ENCODE results near the gene SHANK2.
"Not testable (repeated sequence)": the region's sequence is repeated elsewhere in the genome, so short reads cannot be mapped to it uniquely, and the experiment has no call there.

SHANK2 gene

GRCh38 chr11:71236836-71237475 is 15.4 kb downstream of the SHANK2 start:
- H3K27ac ChIP-seq (ENCODE audit: low read depth, low read length), result no peak overlapping the region
- H3K79me2 ChIP-seq (ENCODE audit: control insufficient read depth, insufficient read depth, low read length), result peaks cover 2% of the 10 kb centered on the region
- H3K4me2 ChIP-seq (ENCODE audit: low read length), result no peak overlapping the region
- no peaks in the 10 kb centered on the region for H3K27me3 ChIP-seq (ENCODE audit: insufficient read depth, low read length, poor library complexity)
- no peak overlapping the region for H4K5ac ChIP-seq (ENCODE audit: low read length)
- H3K23ac ChIP-seq (ENCODE audit: low read length), result no peak overlapping the region
- H3K4me1 ChIP-seq (ENCODE audit: control insufficient read depth, low read depth, low read length), result peaks cover 3% of the 10 kb centered on the region
- H3K56ac ChIP-seq (ENCODE audit: low read length), result no peak overlapping the region
- no peak overlapping the region for H3K9ac ChIP-seq (ENCODE audit: low read length)
- WGBS (ENCODE audit: extremely low coverage, insufficient coverage, low lambda C conversion rate), result no CpG with 5 or more reads among the region's 12 CpGs
- no peak overlapping the region for H4K8ac ChIP-seq (ENCODE audit: low read depth, low read length)
- H2AK5ac ChIP-seq (ENCODE audit: low read length), result no peak overlapping the region
- H3K4ac ChIP-seq (ENCODE audit: low read depth, low read length), result no peak overlapping the region
- H3K4me3 ChIP-seq (ENCODE audit: low read length), result no peak overlapping the region
- H2BK15ac ChIP-seq (replicated peaks; ENCODE audit: low read depth), result no peak overlapping the region
- H2BK120ac ChIP-seq (ENCODE audit: low read depth, low read length), result no peak overlapping the region
- H3K18ac ChIP-seq (ENCODE audit: low read length), result no peak overlapping the region
- H3K36me3 ChIP-seq (ENCODE audit: control insufficient read depth, insufficient read depth, low read length), result no peaks in the 10 kb centered on the region
- H3K79me1 ChIP-seq (ENCODE audit: low read length), result peaks cover 6% of the 10 kb centered on the region
- no peak overlapping the region for H2BK5ac ChIP-seq (ENCODE audit: low read length)
- no peak for DNase-seq

DNA sequence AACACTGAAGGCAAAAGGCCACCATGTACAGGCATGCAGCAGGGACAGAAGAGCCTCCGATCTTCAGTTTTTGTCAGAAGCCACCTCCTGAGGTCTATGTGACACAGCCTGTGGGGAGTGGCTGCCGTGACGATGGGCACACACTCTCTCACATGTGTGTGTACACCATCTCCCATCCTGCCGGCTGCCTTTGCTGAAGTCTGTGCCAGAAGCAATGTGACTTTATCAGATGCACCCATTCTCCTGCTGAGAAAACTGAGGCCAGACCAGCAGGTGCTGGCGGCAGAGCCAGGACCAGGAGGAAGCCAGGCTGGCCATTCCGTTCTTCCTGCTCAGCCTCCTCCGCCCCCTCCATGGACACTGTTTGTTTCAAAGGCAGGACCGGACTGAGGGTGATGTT is 16.7 kb downstream of the SHANK2 start:
- no peak overlapping the region for H3K18ac ChIP-seq (ENCODE audit: low read length)
- H2AK5ac ChIP-seq (ENCODE audit: low read length), result no peak overlapping the region
- no peak overlapping the region for H4K5ac ChIP-seq (ENCODE audit: low read length)
- no peak overlapping the region for H3K4ac ChIP-seq (ENCODE audit: low read depth, low read length)
- no peaks in the 10 kb centered on the region for H3K4me1 ChIP-seq (ENCODE audit: control insufficient read depth, low read depth, low read length)
- no peaks in the 10 kb centered on the region for H3K36me3 ChIP-seq (ENCODE audit: control insufficient read depth, insufficient read depth, low read length)
- H3K27me3 ChIP-seq (ENCODE audit: insufficient read depth, low read length, poor library complexity), result no peaks in the 10 kb centered on the region
- H3K4me3 ChIP-seq (ENCODE audit: low read length), result no peak overlapping the region
- no peak overlapping the region for H3K27ac ChIP-seq (ENCODE audit: low read depth, low read length)
- no peak overlapping the region for H3K23ac ChIP-seq (ENCODE audit: low read length)
- no peak overlapping the region for H3K9ac ChIP-seq (ENCODE audit: low read length)
- H4K8ac ChIP-seq (ENCODE audit: low read depth, low read length), result no peak overlapping the region
- no peak overlapping the region for H3K56ac ChIP-seq (ENCODE audit: low read length)
- no peak overlapping the region for H2BK15ac ChIP-seq (replicated peaks; ENCODE audit: low read depth)
- no peak overlapping the region for H3K4me2 ChIP-seq (ENCODE audit: low read length)
- no peak for DNase-seq
- peaks cover 2% of the 10 kb centered on the region for H3K79me1 ChIP-seq (ENCODE audit: low read length)
- no CpG with 5 or more reads among the region's 8 CpGs for WGBS (ENCODE audit: extremely low coverage, insufficient coverage, low lambda C conversion rate)
- no peaks in the 10 kb centered on the region for H3K79me2 ChIP-seq (ENCODE audit: control insufficient read depth, insufficient read depth, low read length)
- H2BK120ac ChIP-seq (ENCODE audit: low read depth, low read length), result no peak overlapping the region
- H2BK5ac ChIP-seq (ENCODE audit: low read length), result no peak overlapping the region

DNA sequence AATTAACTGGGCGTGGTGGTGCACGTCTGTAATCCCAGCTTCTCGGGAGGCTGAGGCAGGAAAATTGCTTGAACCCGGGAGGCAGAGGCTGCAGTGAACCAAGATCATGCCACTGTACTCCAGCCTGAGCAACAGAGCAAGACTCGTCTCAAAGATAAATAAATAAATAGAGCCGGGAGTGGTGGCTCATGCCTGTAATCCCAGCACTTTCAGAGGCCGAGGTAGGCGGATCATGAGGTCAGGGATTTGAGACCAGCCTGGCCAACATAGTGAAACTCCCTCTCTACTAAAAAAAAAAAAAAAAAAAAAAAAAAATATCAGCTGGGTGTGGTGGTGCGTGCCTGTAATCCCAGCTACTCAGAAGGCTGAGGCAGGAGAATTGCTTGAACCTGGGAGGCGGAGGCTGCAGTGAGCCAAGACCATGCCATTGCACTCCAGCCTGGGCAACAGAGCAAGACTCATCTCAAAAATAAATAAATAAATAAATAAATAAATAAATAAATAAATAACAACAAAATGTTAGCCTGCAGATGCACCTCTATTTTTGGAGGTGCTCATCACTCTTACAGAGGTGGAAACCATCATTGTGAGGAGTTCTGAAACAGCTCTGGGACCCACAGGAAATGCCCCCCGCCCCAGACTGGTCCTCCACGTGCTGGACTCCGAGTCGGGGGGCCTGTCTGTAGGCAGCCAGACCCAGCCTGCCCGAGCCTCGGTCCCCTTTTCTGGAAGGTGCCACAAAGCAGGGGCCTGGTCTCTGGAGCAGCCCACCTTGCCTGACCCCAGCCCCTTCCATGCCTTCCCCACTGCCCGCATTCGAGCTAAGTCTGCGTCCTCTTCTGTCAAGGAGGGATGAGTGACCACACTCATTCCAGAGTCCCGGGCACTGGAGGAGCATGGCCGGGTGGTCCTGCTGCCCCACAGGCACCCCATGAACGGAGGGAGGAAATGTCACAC is 18.2 kb downstream of the SHANK2 start:
- not testable (repeated sequence) for H3K4ac ChIP-seq (ENCODE audit: low read depth, low read length); H3K4me1 ChIP-seq (ENCODE audit: control insufficient read depth, low read depth, low read length); H3K56ac ChIP-seq (ENCODE audit: low read length); H3K23ac ChIP-seq (ENCODE audit: low read length); H4K5ac ChIP-seq (ENCODE audit: low read length); H3K9ac ChIP-seq (ENCODE audit: low read length); DNase-seq; H3K36me3 ChIP-seq (ENCODE audit: control insufficient read depth, insufficient read depth, low read length); H3K27ac ChIP-seq (ENCODE audit: low read depth, low read length); H3K79me1 ChIP-seq (ENCODE audit: low read length); H2BK5ac ChIP-seq (ENCODE audit: low read length); H3K79me2 ChIP-seq (ENCODE audit: control insufficient read depth, insufficient read depth, low read length); H2BK15ac ChIP-seq (replicated peaks; ENCODE audit: low read depth); H2BK120ac ChIP-seq (ENCODE audit: low read depth, low read length); H3K18ac ChIP-seq (ENCODE audit: low read length); H3K4me3 ChIP-seq (ENCODE audit: low read length); H3K4me2 ChIP-seq (ENCODE audit: low read length); H4K8ac ChIP-seq (ENCODE audit: low read depth, low read length); H2AK5ac ChIP-seq (ENCODE audit: low read length); H3K27me3 ChIP-seq (ENCODE audit: insufficient read depth, low read length, poor library complexity)
- no CpG with 5 or more reads among the region's 22 CpGs for WGBS (ENCODE audit: extremely low coverage, insufficient coverage, low lambda C conversion rate)

DNA sequence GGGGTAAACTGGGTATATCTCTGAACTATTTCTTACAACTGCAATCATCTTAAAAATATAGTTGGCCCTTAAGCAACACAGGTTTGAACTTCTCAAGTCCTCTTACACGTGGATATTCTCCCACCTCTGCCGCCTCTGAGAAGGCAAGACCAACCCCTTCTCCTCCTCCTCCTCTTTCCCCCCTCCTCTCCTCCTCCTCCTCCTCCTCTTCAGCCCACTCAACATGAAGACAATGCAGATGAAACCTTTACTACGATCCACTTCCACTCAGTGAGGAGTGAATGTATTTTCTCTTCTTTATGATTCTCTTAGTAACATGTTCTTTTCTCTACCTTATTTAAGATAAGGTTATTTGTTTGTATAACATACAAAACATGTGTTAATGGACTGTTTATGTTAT is 20.0 kb downstream of the SHANK2 start:
- Histone ChIP-seq H3K56ac (ENCODE audit: low read length) (no peak overlapping the region), H3K9ac (ENCODE audit: low read length) (no peak overlapping the region), H3K36me3 (ENCODE audit: control insufficient read depth, insufficient read depth, low read length) (no peaks in the 10 kb centered on the region), H2BK15ac (replicated peaks; ENCODE audit: low read depth) (no peak overlapping the region), H3K27me3 (ENCODE audit: insufficient read depth, low read length, poor library complexity) (no peaks in the 10 kb centered on the region), H3K4me3 (ENCODE audit: low read length) (no peak overlapping the region), H2AK5ac (ENCODE audit: low read length) (no peak overlapping the region), H3K4me1 (ENCODE audit: control insufficient read depth, low read depth, low read length) (no peaks in the 10 kb centered on the region), H3K4ac (ENCODE audit: low read depth, low read length) (no peak overlapping the region), H4K8ac (ENCODE audit: low read depth, low read length) (no peak overlapping the region), H3K79me2 (ENCODE audit: control insufficient read depth, insufficient read depth, low read length) (no peaks in the 10 kb centered on the region), H3K4me2 (ENCODE audit: low read length) (no peak overlapping the region), H3K27ac (ENCODE audit: low read depth, low read length) (no peak overlapping the region), H4K5ac (ENCODE audit: low read length) (no peak overlapping the region), H3K79me1 (ENCODE audit: low read length) (peaks cover 2% of the 10 kb centered on the region), H3K18ac (ENCODE audit: low read length) (no peak overlapping the region), H2BK120ac (ENCODE audit: low read depth, low read length) (no peak overlapping the region), H3K23ac (ENCODE audit: low read length) (no peak overlapping the region), H2BK5ac (ENCODE audit: low read length) (no peak overlapping the region)
- WGBS (ENCODE audit: extremely low coverage, insufficient coverage, low lambda C conversion rate), result no CpG with 5 or more reads among the region's 3 CpGs
- DNase-seq, result no peak

- Histone ChIP-seq H3K79me2 (ENCODE audit: control insufficient read depth, insufficient read depth, low read length) (no peaks in the 10 kb centered on the region), H3K9ac (ENCODE audit: low read length) (no peak overlapping the region), H3K4me2 (ENCODE audit: low read length) (no peak overlapping the region), H2BK15ac (replicated peaks; ENCODE audit: low read depth) (no peak overlapping the region), H3K27ac (ENCODE audit: low read depth, low read length) (no peak overlapping the region), H2BK120ac (ENCODE audit: low read depth, low read length) (no peak overlapping the region), H4K5ac (ENCODE audit: low read length) (no peak overlapping the region), H2AK5ac (ENCODE audit: low read length) (no peak overlapping the region), H2BK5ac (ENCODE audit: low read length) (no peak overlapping the region), H3K4me3 (ENCODE audit: low read length) (no peak overlapping the region), H3K56ac (ENCODE audit: low read length) (no peak overlapping the region), H4K8ac (ENCODE audit: low read depth, low read length) (no peak overlapping the region), H3K36me3 (ENCODE audit: control insufficient read depth, insufficient read depth, low read length) (no peaks in the 10 kb centered on the region), H3K79me1 (ENCODE audit: low read length) (peaks cover 2% of the 10 kb centered on the region), H3K18ac (ENCODE audit: low read length) (no peak overlapping the region), H3K23ac (ENCODE audit: low read length) (no peak overlapping the region), H3K27me3 (ENCODE audit: insufficient read depth, low read length, poor library complexity) (no peaks in the 10 kb centered on the region), H3K4me1 (ENCODE audit: control insufficient read depth, low read depth, low read length) (no peaks in the 10 kb centered on the region), H3K4ac (ENCODE audit: low read depth, low read length) (no peak overlapping the region)
- no peak for DNase-seq
- WGBS (ENCODE audit: extremely low coverage, insufficient coverage, low lambda C conversion rate), result no CpG with 5 or more reads among the region's 1 CpG
These were observed 23.4 kb downstream of the SHANK2 start for GRCh38 chr11:71228961-71229360.

All from mesendoderm (in vitro differentiated cells).